HCT116 (cell line): Measurements from ENCODE around the gene CRACDL. TPM values are rescaled to one million over a fixed set of nuclear protein-coding genes. Genes with fewer than 3 reads are reported as not detected.

Experiments used
- ATAC-seq: fragments of 200-7000 bp; cut with Tn5 transposase; 2 replicates; pipeline ENCODE4 v1.9.1; 2020; ENCODE audit warnings: mild to moderate bottlenecking, moderate library complexity
- BruUV-seq: library from RNA; stranded (reverse); fragments of 400-500 nt; replicated peaks from 2 replicates; lab custom pipeline; 2021; lab: Mats Ljungman, UMichigan
- CTCF ChIA-PET: fragments of 300-600 bp; sonication (Branson Sonifier 250); formaldehyde crosslinking; loops from one replicate; lab custom pipeline; 2021; ENCODE audit warnings: antibody characterized with exemption; lab: Charles Lee
- POLR2A ChIA-PET: fragments of 300-600, 350-600 bp; sonication (Branson Sonifier 250); formaldehyde crosslinking; loops from one replicate; lab custom pipeline; 2021; ENCODE audit warnings: antibody characterized with exemption; lab: Charles Lee
- RAD21 ChIA-PET, 2 experiments: fragments of 300-600 bp; sonication (Branson Sonifier 250); formaldehyde crosslinking; loops; one replicate each; lab custom pipeline; 2023; ENCODE audit warnings: low total read pairs in 2 of 2; ENCODE audit not compliant: uncharacterized antibody in 2 of 2, unreplicated experiment in 2 of 2, low non-redundant PET in 1 of 2; lab: Charles Lee
- DNase-seq: peaks from one replicate; pipeline ENCODE4 v3.0.0-alpha.2; 2010; ENCODE audit warnings: low read depth, low spot score
- H2AFZ ChIP-seq: fragments of 200-600 bp; shearing (Covaris generic), sonication (generic); 2 replicates; pipeline ENCODE4 v1.6.1; 2017; ENCODE audit warnings: low read depth, mixed run types, mixed read lengths, antibody characterized with exemption, low read length; ENCODE audit not compliant: poor library complexity, severe bottlenecking
- H3K27ac ChIP-seq: 2 replicates; pipeline ENCODE4 v1.5.1; 2012; ENCODE audit warnings: low read depth, low read length
- H3K27me3 ChIP-seq: fragments of 200-600 bp; sonication (generic); 2 replicates; pipeline ENCODE4 v1.6.1; 2016; ENCODE audit warnings: mixed run types, low read length, mixed read lengths; ENCODE audit not compliant: insufficient read depth
- H3K36me3 ChIP-seq, 2 experiments: fragments of 200-500 bp in 1 of 2; fragments of 200-600 bp in 1 of 2; sonication (Bioruptor generic) in 1 of 2; sonication (generic) in 1 of 2; 2 replicates each; pipeline versions ENCODE4 v1.5.1 to v1.6.1; 2014 to 2016; ENCODE audit warnings: low read length in 2 of 2, inconsistent platforms in 1 of 2, mixed read lengths in 1 of 2, mixed run types in 1 of 2; ENCODE audit not compliant: insufficient read depth in 2 of 2, control insufficient read depth in 1 of 2
- H3K4me1 ChIP-seq, 2 experiments: fragments of 200-600 bp in 1 of 2; sonication (generic) in 1 of 2; 2 replicates each; pipeline versions ENCODE4 v1.5.1 to v1.6.1; 2012 to 2017; ENCODE audit warnings: low read length in 2 of 2, inconsistent platforms in 1 of 2, mild to moderate bottlenecking in 1 of 2, mixed read lengths in 1 of 2, mixed run types in 1 of 2, moderate library complexity in 1 of 2; ENCODE audit not compliant: insufficient read depth in 2 of 2, control insufficient read depth in 1 of 2
- H3K4me2 ChIP-seq: fragments of 200-600 bp; sonication (generic); 2 replicates; pipeline ENCODE4 v1.6.1; 2017; ENCODE audit warnings: mixed run types, low read length, mixed read lengths
- H3K4me3 ChIP-seq, 2 experiments: fragments of 200-600 bp in 1 of 2; sonication (generic) in 1 of 2; replicated peaks in 1 of 2; 2 replicates each; pipeline ENCODE4 v1.5.1; 2011 to 2016; ENCODE audit warnings: low read length in 2 of 2, control low read depth in 1 of 2, low read depth in 1 of 2, mild to moderate bottlenecking in 1 of 2, mixed read lengths in 1 of 2, mixed run types in 1 of 2
- H3K79me2 ChIP-seq: fragments of 200-600 bp; sonication (generic); 2 replicates; pipeline ENCODE4 v1.6.1; 2017; ENCODE audit warnings: mild to moderate bottlenecking, mixed run types, low read length, moderate library complexity, mixed read lengths; ENCODE audit not compliant: insufficient read depth
- H3K9ac ChIP-seq: fragments of 200-600 bp; sonication (generic); 2 replicates; pipeline ENCODE4 v1.6.1; 2016; ENCODE audit warnings: low read length, mixed read lengths
- H3K9me2 ChIP-seq: fragments of 200-600 bp; sonication (generic), shearing (Covaris generic); 2 replicates; pipeline ENCODE4 v1.6.1; 2017; ENCODE audit warnings: mixed run types, mild to moderate bottlenecking, moderate library complexity; ENCODE audit not compliant: insufficient read depth
- H3K9me3 ChIP-seq, 2 experiments: fragments of 200-500 bp in 1 of 2; fragments of 200-600 bp in 1 of 2; sonication (Bioruptor generic) in 1 of 2; sonication (generic) in 1 of 2; 2 replicates each; pipeline ENCODE4 v1.6.1; 2014 to 2017; ENCODE audit warnings: low read length in 2 of 2, mixed read lengths in 2 of 2, inconsistent platforms in 1 of 2, low read depth in 1 of 2, mild to moderate bottlenecking in 1 of 2, mixed run types in 1 of 2, moderate library complexity in 1 of 2; ENCODE audit not compliant: control insufficient read depth in 1 of 2, insufficient read depth in 1 of 2
- H4K20me1 ChIP-seq: fragments of 200-600 bp; sonication (generic), shearing (Covaris generic); 2 replicates; pipeline ENCODE4 v1.6.1; 2017; ENCODE audit warnings: mixed run types, mild to moderate bottlenecking, moderate library complexity; ENCODE audit not compliant: insufficient read depth
- ATF3 ChIP-seq: IDR thresholded peaks from 2 replicates; pipeline ENCODE4 v1.6.1; 2012
- CBX3 ChIP-seq: IDR thresholded peaks from 2 replicates; pipeline ENCODE4 v1.6.1; 2012; ENCODE audit warnings: low read depth
- CEBPB ChIP-seq: IDR thresholded peaks from 2 replicates; pipeline ENCODE4 v1.6.1; 2012; ENCODE audit warnings: low read depth
- CTCF ChIP-seq, 3 experiments: fragments of 200-600 bp in 1 of 3; sonication (generic) in 1 of 3; IDR thresholded peaks in 2 of 3; conservative IDR thresholded peaks in 1 of 3; 2 replicates each; pipeline ENCODE4 v1.5.1; 2012 to 2017; ENCODE audit warnings: low read depth in 2 of 3, low read length in 2 of 3, antibody characterized with exemption in 1 of 3, borderline replicate concordance in 1 of 3, control low read depth in 1 of 3, mild to moderate bottlenecking in 1 of 3, mixed read lengths in 1 of 3, mixed run types in 1 of 3, moderate library complexity in 1 of 3; ENCODE audit not compliant: insufficient read depth in 1 of 3
- EGR1 ChIP-seq: IDR thresholded peaks from 2 replicates; pipeline ENCODE4 v1.6.1; 2012; ENCODE audit warnings: low read depth
- EZH2 ChIP-seq: fragments of 200-600 bp; sonication (generic); IDR thresholded peaks from 2 replicates; pipeline ENCODE4 v1.6.1; 2017; ENCODE audit warnings: antibody characterized with exemption, mixed run types
- EZH2phosphoT487 ChIP-seq: fragments of 200-600 bp; IDR thresholded peaks from 2 replicates; pipeline ENCODE4 v1.6.1; 2018; ENCODE audit warnings: antibody characterized with exemption, borderline replicate concordance
- FOSL1 ChIP-seq: IDR thresholded peaks from 2 replicates; pipeline ENCODE4 v1.6.1; 2012; ENCODE audit warnings: low read depth
- POLR2A ChIP-seq: IDR thresholded peaks from 2 replicates; pipeline ENCODE4 v1.7.0; 2011; ENCODE audit warnings: borderline replicate concordance; ENCODE audit not compliant: insufficient read depth, insufficient read length; ENCODE audit errors: extremely low read depth
- POLR2AphosphoS5 ChIP-seq: IDR thresholded peaks from 2 replicates; pipeline ENCODE4 v1.6.1; 2011; ENCODE audit warnings: mild to moderate bottlenecking, low read depth, low read length, moderate library complexity
- RAD21 ChIP-seq: IDR thresholded peaks from 2 replicates; pipeline ENCODE4 v1.6.1; 2012; ENCODE audit warnings: low read depth, mild to moderate bottlenecking
- REST ChIP-seq: IDR thresholded peaks from 2 replicates; pipeline ENCODE4 v1.6.1; 2012; ENCODE audit warnings: low read depth
- SRF ChIP-seq: IDR thresholded peaks from 2 replicates; pipeline ENCODE4 v1.6.1; 2012; ENCODE audit warnings: low read depth
- TCF7L2 ChIP-seq: IDR thresholded peaks from 2 replicates; pipeline ENCODE4 v1.7.0; 2011; ENCODE audit warnings: borderline replicate concordance, inconsistent platforms; ENCODE audit not compliant: insufficient read depth, insufficient read length; ENCODE audit errors: extremely low read depth
- YY1 ChIP-seq: IDR thresholded peaks from 2 replicates; pipeline ENCODE4 v1.6.1; 2011; ENCODE audit warnings: low read length, low read depth, moderate library complexity, mild to moderate bottlenecking; ENCODE audit not compliant: insufficient replicate concordance; ENCODE audit errors: extremely low read depth
- ZFX ChIP-seq: fragments of 450-650 bp; IDR thresholded peaks from 2 replicates; pipeline ENCODE4 v1.6.1; 2017
- ZNF274 ChIP-seq: fragments of 200-500 bp; sonication (Bioruptor generic); IDR thresholded peaks from 2 replicates; pipeline ENCODE4 v1.6.1; 2014; ENCODE audit warnings: mild to moderate bottlenecking, low read depth, low read length, inconsistent platforms
- intact Hi-C: fragments of 100-400 bp; cut with micrococcal nuclease; formaldehyde crosslinking; loops from 2 replicates; pipeline ENCODE4 v1.10.0; 2022
- total RNA-seq: library from RNA; stranded (reverse); gene quantifications from one replicate; pipeline ENCODE4 v1.2.1, GENCODE V29; 2021; ENCODE audit not compliant: unreplicated experiment

The CRACDL gene
- total RNA-seq, 1 experiment from 2014 or later: 1.1 TPM

DNA sequence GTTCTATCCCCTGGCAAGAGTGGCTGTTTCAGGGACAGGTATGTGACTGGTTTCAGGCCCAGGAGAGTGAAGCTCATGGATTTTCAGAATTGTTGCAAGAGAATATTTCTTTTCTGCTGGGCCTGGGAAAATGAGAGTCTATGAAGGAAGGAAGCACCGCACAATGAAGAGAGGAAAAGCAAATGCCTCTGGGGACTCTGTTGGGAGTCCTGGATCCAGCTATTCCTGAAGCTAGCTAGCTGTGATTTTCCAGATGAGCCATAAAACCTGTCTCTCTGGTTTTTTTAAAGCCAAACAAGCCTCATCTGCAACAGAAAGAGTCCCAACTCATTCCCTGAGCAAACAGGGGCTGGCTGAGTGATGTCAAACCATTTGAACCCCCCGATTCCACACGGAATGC lies 53.7 kb downstream of the CRACDL start:
- no peak overlapping the region for H3K27ac ChIP-seq
- ChIA-PET RAD21 (no interaction called here), POLR2A (no interaction called here), CTCF (no interaction called here)
- no peak overlapping the region for H3K4me3 ChIP-seq
- TF ChIP-seq REST (no peak), ZNF274 (no peak)
- H3K79me2 ChIP-seq: no peaks in the 10 kb centered on the region
- H3K27me3 ChIP-seq: no peaks in the 10 kb centered on the region
- ATAC-seq (no peak), DNase-seq (no peak)
- H3K36me3 ChIP-seq: no peaks in the 10 kb centered on the region
- no TSS peak for BruUV-seq
- H4K20me1 ChIP-seq: no peaks in the 10 kb centered on the region
- intact Hi-C loops: no loop called here
- no peaks in the 10 kb centered on the region for H3K9me2 ChIP-seq
- no peak overlapping the region for H3K9ac ChIP-seq
- H3K9me3 ChIP-seq: no peaks in the 10 kb centered on the region
- no peaks in the 10 kb centered on the region for H3K4me1 ChIP-seq
- no peak overlapping the region for H3K4me2 ChIP-seq
- H2AFZ ChIP-seq: no peak overlapping the region

DNA sequence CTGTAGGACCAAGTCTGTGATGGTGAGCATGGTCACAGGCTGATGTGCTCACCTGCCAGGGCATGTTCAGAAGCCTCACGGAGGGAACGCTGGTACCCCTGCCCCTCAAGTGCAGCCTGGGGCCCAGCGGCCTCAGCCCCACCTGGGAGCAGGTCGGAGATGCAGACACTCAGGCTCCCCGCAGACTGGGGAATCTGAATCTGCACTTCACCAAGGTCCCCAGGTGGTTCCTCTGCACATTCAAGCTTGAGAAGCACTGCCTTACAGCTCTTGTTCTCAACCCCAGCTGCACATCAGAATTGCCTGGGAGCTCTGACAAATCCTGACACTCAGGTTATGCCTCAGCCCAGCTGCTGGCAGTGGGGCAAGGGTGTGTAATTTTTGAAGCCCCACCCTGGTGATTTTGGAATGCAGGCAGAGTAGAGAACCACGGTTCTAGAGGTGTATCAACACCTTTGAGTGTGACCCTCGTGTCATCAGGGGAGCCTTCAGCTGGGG lies 54.8 kb downstream of the CRACDL start:
- intact Hi-C loops: no loop called here

More for the DNA sequence above, 54.8 kb downstream of the CRACDL start:
- no TSS peak for BruUV-seq
- Histone ChIP-seq H3K27me3 (no peaks in the 10 kb centered on the region), H3K9me2 (no peaks in the 10 kb centered on the region), H4K20me1 (no peaks in the 10 kb centered on the region), H3K4me3 (no peak overlapping the region), H3K36me3 (no peaks in the 10 kb centered on the region), H2AFZ (no peak overlapping the region), H3K9me3 (no peaks in the 10 kb centered on the region), H3K4me1 (no peaks in the 10 kb centered on the region), H3K9ac (no peak overlapping the region), H3K4me2 (no peak overlapping the region), H3K79me2 (no peaks in the 10 kb centered on the region), H3K27ac (no peak overlapping the region)
- DNase-seq (no peak), ATAC-seq (no peak)
- no peak for TF ChIP-seq POLR2A
- TF ChIP-seq EGR1: no peak
- TF ChIP-seq POLR2AphosphoS5: no peak
- no peak for TF ChIP-seq YY1
- no peak for TF ChIP-seq FOSL1
- TF ChIP-seq ZNF274: no peak
- TF ChIP-seq CTCF (IDR thresholded peaks at IDR 0.05 in 2 of 3, conservative IDR thresholded peaks at IDR 0.05 in 1 of 3; ENCODE audit: borderline replicate concordance in 1 of 3, insufficient read depth in 1 of 3, low read depth in 2 of 3, low read length in 2 of 3): no peak
- TF ChIP-seq RAD21: no peak
- TF ChIP-seq TCF7L2: no peak
- no peak for TF ChIP-seq EZH2phosphoT487
- no peak for TF ChIP-seq CEBPB
- no peak for TF ChIP-seq CBX3
- TF ChIP-seq ZFX: no peak
- TF ChIP-seq SRF: no peak
- TF ChIP-seq EZH2: no peak
- TF ChIP-seq ATF3: no peak
- ChIA-PET CTCF (no interaction called here), RAD21 (no interaction called here), POLR2A (no interaction called here)
